Upper lobe of right lung (tissue), 1 donor: Measurements from ENCODE around the gene SLC2A1. TPM values are rescaled to one million over a fixed set of nuclear protein-coding genes. Genes with fewer than 3 reads are reported as not detected.

ENCODE experiments used
- ATAC-seq: fragments of 200-7000 bp; cut with Tn5 transposase; one replicate; pipeline ENCODE4 v1.9.1; 2020; ENCODE audit warnings: mild to moderate bottlenecking, moderate library complexity
- DNase-seq: peaks from one replicate; pipeline ENCODE4 v3.0.0-alpha.2; 2020
- H3K27ac ChIP-seq: fragments of 200-600 bp; one replicate; pipeline ENCODE4 v1.8.0; 2022
- H3K27me3 ChIP-seq: fragments of 200-600 bp; one replicate; pipeline ENCODE4 v1.8.0; 2022; ENCODE audit warnings: mild to moderate bottlenecking
- H3K36me3 ChIP-seq: fragments of 200-600 bp; one replicate; pipeline ENCODE4 v1.8.0; 2022
- H3K4me1 ChIP-seq: fragments of 200-600 bp; one replicate; pipeline ENCODE4 v1.8.0; 2022
- H3K4me3 ChIP-seq: fragments of 200-600 bp; one replicate; pipeline ENCODE4 v1.8.0; 2022; ENCODE audit warnings: mild to moderate bottlenecking
- H3K9me3 ChIP-seq: fragments of 200-600 bp; one replicate; pipeline ENCODE4 v1.8.0; 2022
- CTCF ChIP-seq: fragments of 200-600 bp; IDR thresholded peaks from one replicate; pipeline ENCODE4 v1.8.0; 2022; ENCODE audit warnings: antibody characterized with exemption
- intact Hi-C: fragments of 100-400 bp; cut with DNase I; formaldehyde crosslinking; loops from one replicate; pipeline ENCODE4 v1.11.0; 2022
- total RNA-seq: library from RNA; stranded (reverse); fragmentation: NEBNext Ultra II Directional; extraction: Animal tissue kit (Norgen Biotek cat#: 25700); gene quantifications from one replicate; pipeline ENCODE4 v1.2.1, GENCODE V29; 2021
- donor health status: DM: no; HTN: yes; CAD: no; lungs with severe emphysema.

Gene SLC2A1
- total RNA-seq, 1 donor from 2014 or later, result 12.9 TPM

GRCh38 chr1:42937141-42937696 is 21.4 kb downstream of the SLC2A1 start:
- H3K4me1 ChIP-seq, result peaks cover 79% of the 10 kb centered on the region
- no peak overlapping the region for H3K27ac ChIP-seq
- no peak overlapping the region for H3K4me3 ChIP-seq
- intact Hi-C loops, result no loop called here
- no peaks in the 10 kb centered on the region for H3K27me3 ChIP-seq
- no peak for TF ChIP-seq CTCF
- ATAC-seq, result peak; percentile 2
- H3K9me3 ChIP-seq, result no peaks in the 10 kb centered on the region
- no peaks in the 10 kb centered on the region for H3K36me3 ChIP-seq
- peak; percentile 21 for DNase-seq

GRCh38 chr1:42936309-42937078 is 22.2 kb downstream of the SLC2A1 start:
- Histone ChIP-seq H3K27ac (no peak overlapping the region), H3K9me3 (no peaks in the 10 kb centered on the region), H3K4me1 (peaks cover 79% of the 10 kb centered on the region), H3K27me3 (no peaks in the 10 kb centered on the region), H3K4me3 (no peak overlapping the region), H3K36me3 (no peaks in the 10 kb centered on the region)
- TF ChIP-seq CTCF, result no peak
- ATAC-seq (no peak), DNase-seq (peak; percentile 47)
- intact Hi-C loops, result no loop called here

- H3K4me1 ChIP-seq, result peaks cover 75% of the 10 kb centered on the region
- DNase-seq (peak; percentile 33), ATAC-seq (no peak)
- H3K27me3 ChIP-seq, result no peaks in the 10 kb centered on the region
- no peaks in the 10 kb centered on the region for H3K36me3 ChIP-seq
- intact Hi-C loops, result no loop called here
- no peak overlapping the region for H3K27ac ChIP-seq
- no peaks in the 10 kb centered on the region for H3K9me3 ChIP-seq
- no peak for TF ChIP-seq CTCF
- no peak overlapping the region for H3K4me3 ChIP-seq
These were observed 22.7 kb downstream of the SLC2A1 start for GRCh38 chr1:42935971-42936308.

GRCh38 chr1:42935313-42935895 is 23.3 kb downstream of the SLC2A1 start:
- intact Hi-C loops, result no loop called here
- DNase-seq (peak; percentile 69), ATAC-seq (peak; percentile 4)
- no peaks in the 10 kb centered on the region for H3K36me3 ChIP-seq
- H3K9me3 ChIP-seq, result no peaks in the 10 kb centered on the region
- no peak overlapping the region for H3K4me3 ChIP-seq
- peaks cover 69% of the 10 kb centered on the region for H3K4me1 ChIP-seq
- TF ChIP-seq CTCF, result no peak
- no peak overlapping the region for H3K27ac ChIP-seq
- H3K27me3 ChIP-seq, result no peaks in the 10 kb centered on the region

- Histone ChIP-seq H3K9me3 (no peaks in the 10 kb centered on the region), H3K27me3 (no peaks in the 10 kb centered on the region), H3K4me3 (no peak overlapping the region), H3K36me3 (no peaks in the 10 kb centered on the region), H3K27ac (no peak overlapping the region), H3K4me1 (peaks cover 63% of the 10 kb centered on the region)
- no peak for TF ChIP-seq CTCF
- DNase-seq (peak; percentile 42), ATAC-seq (no peak)
- intact Hi-C loops, result no loop called here
These were observed 23.9 kb downstream of the SLC2A1 start for GRCh38 chr1:42934541-42935312.
